Activated CD8-positive, alpha-beta T cell treated with anti-CD3 and anti-CD28 coated beads for 36 hours (primary cell): Measurements from ENCODE around the gene PSME2. TPM values are rescaled to one million over a fixed set of nuclear protein-coding genes. Genes with fewer than 3 reads are reported as not detected.
A peak's percentile ranks its signal among the peaks of the same experiment; 100 is the strongest.

Experiments used
- ATAC-seq: fragments of 200-7000 bp; cut with Tn5 transposase; one replicate; pipeline ENCODE4 v1.10.0; 2021; ENCODE audit warnings: mild to moderate bottlenecking, moderate library complexity
- CTCF ChIA-PET: fragments of 350-600 bp; sonication (Branson Sonifier 250); formaldehyde crosslinking; loops from one replicate; lab custom pipeline; 2021; ENCODE audit warnings: antibody characterized with exemption; lab: Charles Lee
- POLR2A ChIA-PET: fragments of 350-600 bp; sonication (Branson Sonifier 250); formaldehyde crosslinking; loops from one replicate; lab custom pipeline; 2021; ENCODE audit warnings: antibody characterized with exemption; lab: Charles Lee
- DNase-seq: peaks from one replicate; pipeline ENCODE4 v3.0.0-alpha.2; 2020
- H3K27ac Mint-ChIP-seq: one replicate; pipeline ENCODE4 v1.8.0; 2021; ENCODE audit warnings: mild to moderate bottlenecking, mixed read lengths
- H3K27me3 Mint-ChIP-seq: one replicate; pipeline ENCODE4 v1.8.0; 2021; ENCODE audit warnings: mixed read lengths
- H3K36me3 Mint-ChIP-seq: one replicate; pipeline ENCODE4 v1.8.0; 2021; ENCODE audit warnings: low read depth, mixed read lengths
- H3K4me1 Mint-ChIP-seq: one replicate; pipeline ENCODE4 v1.8.0; 2021; ENCODE audit warnings: low read depth, mixed read lengths
- H3K4me3 Mint-ChIP-seq: one replicate; pipeline ENCODE4 v1.8.0; 2021; ENCODE audit warnings: mild to moderate bottlenecking, moderate library complexity, mixed read lengths
- H3K9me3 Mint-ChIP-seq: one replicate; pipeline ENCODE4 v1.8.0; 2021; ENCODE audit warnings: mixed read lengths
- intact Hi-C: fragments of 100-400 bp; cut with micrococcal nuclease; formaldehyde crosslinking; loops from one replicate; pipeline ENCODE4 v1.10.0; 2022
- total RNA-seq, 2 experiments: library from RNA; stranded (reverse); gene quantifications; one replicate each; pipeline ENCODE4 v1.2.3, GENCODE V29; 2021
- TF ChIP-seq, protein P1 (sequence below): fragments of 200-600 bp; IDR thresholded peaks from one replicate; pipeline ENCODE4 v1.8.0; 2022; ENCODE audit warnings: antibody characterized with exemption, mild to moderate bottlenecking

Gene PSME2
- total RNA-seq, 2 experiments from 2014 or later, result 440 TPM

DNA sequence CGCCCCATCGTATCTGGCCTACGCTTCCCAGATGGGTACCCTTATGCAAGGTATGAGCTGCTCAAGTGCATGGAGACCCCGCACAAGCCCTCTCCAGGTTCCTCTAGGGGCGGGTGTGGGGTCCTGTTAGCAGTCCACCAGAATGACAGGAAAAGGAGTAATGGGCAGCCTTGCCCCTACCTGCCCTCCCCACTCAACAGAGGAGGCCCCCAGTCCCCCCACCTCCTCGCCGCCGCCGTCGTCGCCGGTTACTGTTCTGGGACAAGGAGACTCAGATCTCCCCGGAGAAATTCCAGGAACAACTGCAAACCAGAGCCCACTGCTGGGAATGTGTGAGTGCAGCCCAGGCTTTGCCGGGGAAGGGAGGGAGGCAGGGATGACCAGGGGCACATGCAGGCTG is 31.5 kb upstream of the PSME2 start:
- CTCF ChIA-PET, result interaction anchor here (2.7 kb wide), 1 partner anchor 17 kb away, joined by 13 read pairs; the partner anchor contains the start of gene IRF9
- H3K27ac Mint-ChIP-seq, result no peak overlapping the region

DNA sequence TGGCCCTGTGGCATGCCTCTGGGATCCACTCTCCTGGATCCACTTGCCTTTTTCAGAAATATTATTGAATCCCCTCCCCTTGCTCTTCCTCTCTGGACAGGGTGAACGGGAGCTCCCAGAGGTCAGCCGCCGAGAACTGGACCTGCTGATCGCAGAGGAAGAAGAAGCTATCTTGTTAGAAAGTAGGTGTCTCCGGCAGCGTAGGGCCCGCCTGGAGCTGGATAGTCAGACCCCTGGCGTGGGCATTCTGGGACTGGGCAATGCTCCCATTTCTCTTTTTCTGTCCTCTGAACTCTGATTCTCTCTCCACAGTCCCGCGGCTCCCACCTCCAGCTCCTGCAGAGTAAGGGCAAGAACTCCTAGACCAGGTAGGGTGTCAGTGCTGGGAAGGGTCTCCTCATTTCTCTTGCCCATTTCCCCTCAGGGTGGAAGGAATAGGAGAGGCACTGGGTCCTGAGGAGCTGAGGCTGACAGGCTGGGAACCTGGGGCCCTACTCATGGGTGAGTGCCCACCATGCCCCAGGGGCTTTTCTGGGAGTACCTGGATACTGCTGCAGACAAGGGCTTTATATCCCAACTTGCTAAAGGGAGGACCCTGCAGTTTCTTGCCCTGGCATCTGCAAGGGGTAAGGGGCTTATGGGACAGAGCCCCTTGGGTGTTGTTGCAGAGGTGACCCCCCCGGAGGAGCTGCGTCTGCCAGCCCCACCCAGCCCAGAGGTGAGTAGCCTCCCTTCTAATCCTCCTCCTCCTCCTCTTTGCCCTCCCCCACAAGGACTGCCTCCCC is 30.8 kb upstream of the PSME2 start:
- intact Hi-C loops, result no loop called here
- H3K27me3 Mint-ChIP-seq, result no peaks in the 10 kb centered on the region
- no peak overlapping the region for H3K4me3 Mint-ChIP-seq
- CTCF ChIA-PET, result no interaction called here
- ATAC-seq (no peak), DNase-seq (no peak)
- H3K9me3 Mint-ChIP-seq, result no peaks in the 10 kb centered on the region
- H3K27ac Mint-ChIP-seq, result no peak overlapping the region
- TF ChIP-seq, protein P1, sequence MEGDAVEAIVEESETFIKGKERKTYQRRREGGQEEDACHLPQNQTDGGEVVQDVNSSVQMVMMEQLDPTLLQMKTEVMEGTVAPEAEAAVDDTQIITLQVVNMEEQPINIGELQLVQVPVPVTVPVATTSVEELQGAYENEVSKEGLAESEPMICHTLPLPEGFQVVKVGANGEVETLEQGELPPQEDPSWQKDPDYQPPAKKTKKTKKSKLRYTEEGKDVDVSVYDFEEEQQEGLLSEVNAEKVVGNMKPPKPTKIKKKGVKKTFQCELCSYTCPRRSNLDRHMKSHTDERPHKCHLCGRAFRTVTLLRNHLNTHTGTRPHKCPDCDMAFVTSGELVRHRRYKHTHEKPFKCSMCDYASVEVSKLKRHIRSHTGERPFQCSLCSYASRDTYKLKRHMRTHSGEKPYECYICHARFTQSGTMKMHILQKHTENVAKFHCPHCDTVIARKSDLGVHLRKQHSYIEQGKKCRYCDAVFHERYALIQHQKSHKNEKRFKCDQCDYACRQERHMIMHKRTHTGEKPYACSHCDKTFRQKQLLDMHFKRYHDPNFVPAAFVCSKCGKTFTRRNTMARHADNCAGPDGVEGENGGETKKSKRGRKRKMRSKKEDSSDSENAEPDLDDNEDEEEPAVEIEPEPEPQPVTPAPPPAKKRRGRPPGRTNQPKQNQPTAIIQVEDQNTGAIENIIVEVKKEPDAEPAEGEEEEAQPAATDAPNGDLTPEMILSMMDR, result no peak
- POLR2A ChIA-PET, result interaction anchor here (0.6 to 9.4 kb wide), 8 partner anchors 8 to 71 kb away, joined by 3 to 89 read pairs (median 12); partner anchors contain the start of genes IPO4, IRF9, PSME2 and TM9SF1
- H3K4me1 Mint-ChIP-seq, result no peaks in the 10 kb centered on the region
- H3K36me3 Mint-ChIP-seq, result peaks cover 14% of the 10 kb centered on the region

More for the DNA sequence above, 31.5 kb upstream of the PSME2 start:
- no peaks in the 10 kb centered on the region for H3K9me3 Mint-ChIP-seq
- intact Hi-C loops, result no loop called here
- TF ChIP-seq, protein P1, result no peak
- H3K4me1 Mint-ChIP-seq, result peaks cover 2% of the 10 kb centered on the region
- H3K27me3 Mint-ChIP-seq, result no peaks in the 10 kb centered on the region
- peaks cover 17% of the 10 kb centered on the region for H3K36me3 Mint-ChIP-seq
- H3K4me3 Mint-ChIP-seq, result no peak overlapping the region
- ATAC-seq (no peak), DNase-seq (no peak)
- POLR2A ChIA-PET, result interaction anchor here (0.6 to 9.4 kb wide), 6 partner anchors 10 to 70 kb away, joined by 3 to 89 read pairs (median 24); partner anchors contain the start of genes IPO4, IRF9 and TM9SF1

DNA sequence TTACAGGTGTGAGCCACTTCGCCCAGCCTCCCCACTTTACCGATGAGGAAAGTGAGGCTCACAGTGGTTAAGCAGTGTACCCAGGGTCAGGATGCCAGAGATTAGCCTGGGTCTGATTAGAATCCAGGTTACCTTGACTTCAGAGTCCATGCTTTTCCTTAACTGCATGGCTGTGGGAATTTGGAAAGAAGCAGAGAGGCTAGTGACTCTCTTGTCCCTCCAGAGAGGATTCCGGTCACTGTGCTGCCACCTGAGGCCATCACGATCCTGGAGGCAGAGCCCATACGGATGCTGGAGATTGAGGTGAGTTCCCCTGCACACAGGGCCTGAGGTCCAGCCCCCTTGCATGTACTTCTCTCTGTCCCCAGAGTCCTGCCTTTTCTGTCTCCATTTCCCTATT is 30.2 kb upstream of the PSME2 start:
- no peak for DNase-seq
- POLR2A ChIA-PET, result interaction anchor here (0.8 to 9.4 kb wide), 8 partner anchors 9 to 71 kb away, joined by 3 to 90 read pairs (median 17); partner anchors contain the start of genes IPO4, IRF9, PSME2 and TM9SF1
- Mint-ChIP-seq H3K27ac (no peak overlapping the region), H3K36me3 (peaks cover 11% of the 10 kb centered on the region), H3K4me3 (no peak overlapping the region), H3K27me3 (no peaks in the 10 kb centered on the region), H3K9me3 (no peaks in the 10 kb centered on the region), H3K4me1 (peaks cover under 1% of the 10 kb centered on the region)
- ATAC-seq, result no peak
- TF ChIP-seq, protein P1, result no peak
- CTCF ChIA-PET, result interaction anchor here (2.1 kb wide), 1 partner anchor 15 kb away, joined by 7 read pairs; the partner anchor contains the start of gene IRF9
- intact Hi-C loops, result no loop called here

DNA sequence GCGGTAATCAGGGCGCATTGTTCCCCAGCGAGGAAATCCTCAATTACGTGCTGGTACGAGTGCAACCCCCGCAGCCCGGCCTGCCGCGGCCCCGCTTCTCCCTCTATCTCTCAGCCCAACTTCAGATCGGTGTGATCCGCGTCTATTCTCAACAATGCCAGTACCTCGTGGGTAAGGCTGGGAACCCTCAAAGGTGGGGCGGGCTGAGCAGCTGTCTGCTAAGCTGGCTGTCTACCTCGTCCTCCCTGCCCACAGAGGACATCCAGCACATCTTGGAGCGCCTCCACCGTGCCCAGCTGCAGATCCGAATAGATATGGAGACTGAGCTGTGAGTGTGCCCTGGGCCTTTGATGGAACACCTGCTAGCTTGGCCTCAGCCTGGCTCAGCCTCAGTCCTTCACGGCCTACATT is 26.5 kb upstream of the PSME2 start:
- ATAC-seq (no peak), DNase-seq (no peak)
- TF ChIP-seq, protein P1, result no peak
- intact Hi-C loops, result no loop called here
- H3K27me3 Mint-ChIP-seq, result no peaks in the 10 kb centered on the region
- CTCF ChIA-PET, result interaction anchor here (0.9 to 2.1 kb wide), 6 partner anchors 8 to 136 kb away, joined by 3 to 10 read pairs (median 3); partner anchors contain the start of gene IRF9
- no peaks in the 10 kb centered on the region for H3K9me3 Mint-ChIP-seq
- peak overlapping the region; percentile 77 for H3K4me3 Mint-ChIP-seq
- POLR2A ChIA-PET, result interaction anchor here (0.7 to 9.6 kb wide), 5 partner anchors 8 to 22 kb away, joined by 4 to 163 read pairs (median 9); partner anchors contain the start of genes IPO4, IRF9 and TM9SF1
- H3K36me3 Mint-ChIP-seq, result peaks cover 19% of the 10 kb centered on the region
- H3K27ac Mint-ChIP-seq, result peak overlapping the region; percentile 34
- peaks cover 14% of the 10 kb centered on the region for H3K4me1 Mint-ChIP-seq
